GM12875 (cell line): ENCODE results near the gene CD28.
A peak's percentile ranks its signal among the peaks of the same experiment; 100 is the strongest.
"Not testable (repeated sequence)": the region's sequence is repeated elsewhere in the genome, so short reads cannot be mapped to it uniquely, and the experiment has no call there.

Source experiments
- H3K4me3 ChIP-seq: one replicate; pipeline ENCODE4 v1.5.1; 2011; ENCODE audit warnings: low read depth, low read length, control low read depth
- CTCF ChIP-seq: IDR thresholded peaks from 2 replicates; pipeline ENCODE4 v1.5.1; 2011; ENCODE audit warnings: low read depth, mild to moderate bottlenecking, control low read depth, inconsistent platforms, low read length, moderate library complexity, borderline replicate concordance; ENCODE audit not compliant: insufficient read depth

The CD28 gene

GRCh38 chr2:203774760-203775159 lies 68.3 kb downstream of the CD28 start:
- H3K4me3 ChIP-seq = no peak overlapping the region
- TF ChIP-seq CTCF = no peak

GRCh38 chr2:203775684-203776083 lies 69.2 kb downstream of the CD28 start:
- no peak overlapping the region for H3K4me3 ChIP-seq
- no peak for TF ChIP-seq CTCF

GRCh38 chr2:203777030-203777429 lies 70.6 kb downstream of the CD28 start:
- H3K4me3 ChIP-seq = no peak overlapping the region
- TF ChIP-seq CTCF = no peak

- not testable (repeated sequence) for H3K4me3 ChIP-seq
These were observed 73.1 kb downstream of the CD28 start for GRCh38 chr2:203779477-203780073.

GRCh38 chr2:203780231-203780630 lies 73.8 kb downstream of the CD28 start:
- H3K4me3 ChIP-seq = no peak overlapping the region
- TF ChIP-seq CTCF = no peak

- no peak for TF ChIP-seq CTCF
- H3K4me3 ChIP-seq = no peak overlapping the region
These were observed 74.7 kb downstream of the CD28 start for GRCh38 chr2:203781151-203781550.

- peak; percentile 86 for TF ChIP-seq CTCF
- no peak overlapping the region for H3K4me3 ChIP-seq
These were observed 76.0 kb downstream of the CD28 start for GRCh38 chr2:203782262-203782976.
